Esophagus (tissue), 2 donors: ENCODE measurements around the gene SUCLG2. TPM values are rescaled to one million over a fixed set of nuclear protein-coding genes. Genes with fewer than 3 reads are reported as not detected.
"Not testable (repeated sequence)": the region's sequence is repeated elsewhere in the genome, so short reads cannot be mapped to it uniquely, and the experiment has no call there.

Experiments
- H3K27ac ChIP-seq, 2 donors: one replicate each; pipeline ENCODE4 v1.5.1; 2013; ENCODE audit warnings: low read depth in 2 of 2, mild to moderate bottlenecking in 2 of 2, inconsistent platforms in 1 of 2, low read length in 1 of 2, moderate library complexity in 1 of 2
- H3K27me3 ChIP-seq, 2 donors: one replicate each; pipeline ENCODE4 v1.6.1; 2013; ENCODE audit warnings: low read length in 2 of 2, control low read depth in 1 of 2, mild to moderate bottlenecking in 1 of 2; ENCODE audit not compliant: insufficient read depth in 2 of 2, control insufficient read depth in 1 of 2
- H3K36me3 ChIP-seq, 2 donors: one replicate each; pipeline ENCODE4 v1.6.1; 2013; ENCODE audit warnings: low read length in 1 of 2; ENCODE audit not compliant: control insufficient read depth in 2 of 2, insufficient read depth in 2 of 2
- H3K4me1 ChIP-seq, 2 donors: one replicate each; pipeline ENCODE4 v1.6.1; 2013; ENCODE audit warnings: low read length in 1 of 2; ENCODE audit not compliant: control insufficient read depth in 2 of 2, insufficient read depth in 2 of 2
- H3K4me3 ChIP-seq, 2 donors: one replicate each; pipeline ENCODE4 v1.5.1; 2013; ENCODE audit warnings: low read length in 2 of 2, mild to moderate bottlenecking in 2 of 2, low read depth in 1 of 2, moderate library complexity in 1 of 2
- H3K9me3 ChIP-seq, 2 donors: one replicate each; pipeline ENCODE4 v1.6.1; 2013; ENCODE audit warnings: mild to moderate bottlenecking in 2 of 2, low read depth in 1 of 2, low read length in 1 of 2, moderate library complexity in 1 of 2; ENCODE audit not compliant: control insufficient read depth in 2 of 2, insufficient read depth in 1 of 2
- WGBS, 2 donors: extraction: QIAGEN DNeasy Blood & Tissue Kit; methylation state at CpG; one replicate each; pipeline ENCODE4 v1.1.7; 2013; 5-methylcytosine and 5-hydroxymethylcytosine counted together
- polyA plus RNA-seq, 2 donors: library from polyadenylated mRNA; stranded (reverse); fragments of 200-250 nt; gene quantifications; one replicate each; pipeline ENCODE4 v1.2.3, GENCODE V29; 2013
- donor health status: healthy with polysubstance abuse.
- donor health status: Bipolar disorder and iron deficiency.

Gene SUCLG2
- polyA plus RNA-seq, 2 donors: 21.1 to 32.5 TPM

GRCh38 chr3:67587301-67587700 lies 67.1 kb downstream of the SUCLG2 start:
- Histone ChIP-seq H3K36me3 (peaks cover 0 to 2% of the 10 kb centered on the region in 2 donors), H3K27me3 (no peaks in the 10 kb centered on the region), H3K4me3 (no peak overlapping the region), H3K9me3 (no peaks in the 10 kb centered on the region), H3K27ac (no peak overlapping the region), H3K4me1 (no peaks in the 10 kb centered on the region)
- WGBS, 2 donors: 84 to 91% methylated on average over 4 of the region's 4 CpGs

- not testable (repeated sequence) for H3K27ac ChIP-seq, H3K27me3 ChIP-seq, H3K36me3 ChIP-seq, H3K4me3 ChIP-seq, H3K4me1 ChIP-seq, H3K9me3 ChIP-seq
- 88 to 97% methylated on average over 3 of the region's 3 CpGs for WGBS, 2 donors
Measured at GRCh38 chr3:67584608-67585007, 69.8 kb downstream of the SUCLG2 start.

DNA sequence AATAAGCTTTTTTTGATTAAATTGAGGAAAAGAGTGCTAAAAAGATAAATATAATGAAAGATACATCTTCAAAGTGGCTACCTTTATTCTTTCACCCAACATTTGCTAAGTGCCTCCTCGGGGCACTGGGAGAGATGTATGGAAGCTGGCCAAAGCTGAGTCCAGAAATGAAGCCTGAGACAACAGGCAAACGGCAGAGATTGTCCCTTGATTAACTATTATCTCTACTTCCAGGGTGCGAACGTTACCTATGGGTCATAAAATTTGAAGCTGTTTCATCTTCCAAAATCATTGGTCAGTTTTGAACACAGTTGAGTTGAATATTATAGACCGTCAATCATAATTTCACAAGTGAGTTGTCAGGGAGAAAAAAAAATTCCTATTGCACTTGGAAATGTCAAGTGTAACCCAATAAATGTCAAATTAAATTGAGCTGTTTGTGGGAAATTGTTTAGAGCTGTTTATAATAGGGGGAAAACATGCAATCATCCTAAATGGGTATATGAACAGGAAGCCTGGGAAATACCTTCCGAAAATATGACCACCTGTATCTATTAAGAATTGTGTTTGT lies 73.9 kb downstream of the SUCLG2 start:
- H3K9me3 ChIP-seq: no peaks in the 10 kb centered on the region
- no peaks in the 10 kb centered on the region for H3K27me3 ChIP-seq
- H3K4me1 ChIP-seq: no peaks in the 10 kb centered on the region
- WGBS, 2 donors: 79 to 89% methylated on average over 6 of the region's 6 CpGs
- no peak overlapping the region for H3K4me3 ChIP-seq
- H3K27ac ChIP-seq: no peak overlapping the region
- no peaks in the 10 kb centered on the region for H3K36me3 ChIP-seq

- H3K9me3 ChIP-seq: no peaks in the 10 kb centered on the region
- H3K36me3 ChIP-seq: no peaks in the 10 kb centered on the region
- no peaks in the 10 kb centered on the region for H3K4me1 ChIP-seq
- H3K4me3 ChIP-seq: no peak overlapping the region
- H3K27ac ChIP-seq: no peak overlapping the region
- H3K27me3 ChIP-seq: no peaks in the 10 kb centered on the region
- 85 to 86% methylated on average over 5 of the region's 5 CpGs for WGBS, 2 donors
Measured at GRCh38 chr3:67578416-67578815, 76.0 kb downstream of the SUCLG2 start.

GRCh38 chr3:67576441-67576840 lies 78.0 kb downstream of the SUCLG2 start:
- H3K4me1 ChIP-seq: no peaks in the 10 kb centered on the region
- H3K27me3 ChIP-seq: no peaks in the 10 kb centered on the region
- H3K27ac ChIP-seq: no peak overlapping the region
- 95 to 96% methylated on average over 3 of the region's 3 CpGs for WGBS, 2 donors
- no peaks in the 10 kb centered on the region for H3K9me3 ChIP-seq
- no peak overlapping the region for H3K4me3 ChIP-seq
- H3K36me3 ChIP-seq: no peaks in the 10 kb centered on the region

DNA sequence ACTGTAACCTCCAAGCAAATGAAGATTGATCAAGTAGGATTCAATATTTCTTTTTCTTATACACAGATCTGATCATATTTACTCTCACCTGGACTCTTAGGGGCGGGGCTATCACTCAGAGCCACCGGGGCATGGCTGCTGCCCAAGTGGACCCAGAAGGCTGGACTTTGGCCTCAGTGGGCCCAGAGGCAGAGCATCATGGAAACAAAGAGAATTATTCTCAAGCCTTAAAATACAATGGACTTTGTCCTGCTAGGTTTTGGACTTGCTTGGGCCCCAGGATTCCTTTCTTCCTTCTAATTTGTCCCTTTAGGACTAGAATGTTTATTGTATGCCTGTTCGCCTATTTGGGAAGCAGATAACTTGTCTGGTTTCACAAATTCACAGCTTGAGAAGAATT lies 85.1 kb downstream of the SUCLG2 start:
- Histone ChIP-seq H3K27me3 (no peaks in the 10 kb centered on the region), H3K9me3 (peaks cover 0 to 4% of the 10 kb centered on the region in 2 donors), H3K4me1 (no peaks in the 10 kb centered on the region), H3K36me3 (no peaks in the 10 kb centered on the region), H3K27ac (no peak overlapping the region), H3K4me3 (no peak overlapping the region)
- 86 to 94% methylated on average over 3 of the region's 3 CpGs for WGBS, 2 donors

GRCh38 chr3:67567893-67568292 lies 86.5 kb downstream of the SUCLG2 start:
- no peak overlapping the region for H3K4me3 ChIP-seq
- no peaks in the 10 kb centered on the region for H3K36me3 ChIP-seq
- no peaks in the 10 kb centered on the region for H3K27me3 ChIP-seq
- 72 to 73% methylated on average over 5 of the region's 5 CpGs for WGBS, 2 donors
- peaks cover 0 to 4% of the 10 kb centered on the region in 2 donors for H3K9me3 ChIP-seq
- H3K27ac ChIP-seq: no peak overlapping the region
- no peaks in the 10 kb centered on the region for H3K4me1 ChIP-seq

- H3K9me3 ChIP-seq: no peaks in the 10 kb centered on the region
- no peak overlapping the region for H3K4me3 ChIP-seq
- no peaks in the 10 kb centered on the region for H3K27me3 ChIP-seq
- no peaks in the 10 kb centered on the region for H3K36me3 ChIP-seq
- whole genome bisulfite sequencing, 2 donors: 84 to 88% methylated on average over 1 of the region's 1 CpG
- no peak overlapping the region for H3K27ac ChIP-seq
- no peaks in the 10 kb centered on the region for H3K4me1 ChIP-seq
Measured at GRCh38 chr3:67564973-67565372, 89.4 kb downstream of the SUCLG2 start.

GRCh38 chr3:67564008-67564407 lies 90.4 kb downstream of the SUCLG2 start:
- 76 to 84% methylated on average over 3 of the region's 3 CpGs for WGBS, 2 donors
- no peaks in the 10 kb centered on the region for H3K36me3 ChIP-seq
- no peak overlapping the region for H3K27ac ChIP-seq
- H3K9me3 ChIP-seq: no peaks in the 10 kb centered on the region
- no peak overlapping the region for H3K4me3 ChIP-seq
- H3K27me3 ChIP-seq: no peaks in the 10 kb centered on the region
- no peaks in the 10 kb centered on the region for H3K4me1 ChIP-seq

DNA sequence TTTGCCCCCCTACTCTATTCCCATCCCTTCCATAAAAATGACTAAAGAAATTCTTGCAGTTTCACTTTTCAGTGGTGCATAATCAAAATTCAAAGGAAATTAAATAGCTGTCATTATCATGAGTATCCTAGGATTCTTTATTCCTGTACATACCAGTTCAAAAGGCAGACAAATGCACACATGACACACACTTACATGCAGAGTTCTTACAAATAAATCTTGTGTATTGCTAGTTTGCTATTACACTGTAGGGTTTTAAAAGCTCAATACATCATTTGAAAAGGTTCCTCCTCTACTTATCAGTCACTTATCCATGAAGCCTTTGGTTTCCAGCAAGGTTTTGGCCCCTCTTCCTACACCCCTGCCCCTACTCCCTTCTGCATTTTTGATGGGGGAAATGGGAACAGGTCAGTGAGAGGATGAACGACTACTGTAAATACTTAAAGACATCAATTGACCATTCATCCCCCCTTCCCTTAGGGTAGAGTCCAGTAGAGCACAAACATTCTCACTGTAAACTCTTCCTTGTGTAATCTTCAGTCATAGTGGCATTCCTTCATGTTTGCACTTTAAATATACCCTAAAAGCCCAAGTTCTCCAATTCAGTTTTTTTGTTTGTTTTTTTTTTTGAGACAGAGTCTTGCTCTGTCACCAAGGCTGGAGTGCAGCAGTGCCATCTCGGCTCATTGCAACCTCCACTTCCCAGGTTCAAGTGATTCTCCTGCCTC lies 92.6 kb downstream of the SUCLG2 start:
- Histone ChIP-seq H3K9me3 (no peaks in the 10 kb centered on the region), H3K27me3 (no peaks in the 10 kb centered on the region), H3K27ac (no peak overlapping the region), H3K36me3 (peaks cover 0 to 2% of the 10 kb centered on the region in 2 donors), H3K4me3 (no peak overlapping the region), H3K4me1 (no peaks in the 10 kb centered on the region)
- 71 to 78% methylated on average over 2 of the region's 2 CpGs for WGBS, 2 donors
